DLD1 (cell line): ENCODE results near the gene HMCN2.
"Not testable (repeated sequence)": the region's sequence is repeated elsewhere in the genome, so short reads cannot be mapped to it uniquely, and the experiment has no call there.

Experiments used
- in situ Hi-C: cut with HindIII; loops from 2 replicates; pipeline ENCODE4 v1.10.0; 2017; ENCODE audit warnings: low sequenced_read_pairs

The HMCN2 gene

GRCh38 chr9:130387398-130387797, 121.8 kb downstream of the HMCN2 start:
- in situ Hi-C loops, result no loop called here

GRCh38 chr9:130387905-130388304, 122.3 kb downstream of the HMCN2 start:
- in situ Hi-C loops, result no loop called here

GRCh38 chr9:130390390-130390789, 124.8 kb downstream of the HMCN2 start:
- in situ Hi-C loops, result no loop called here

- in situ Hi-C loops, result no loop called here
Measured at GRCh38 chr9:130390986-130391385, 125.4 kb downstream of the HMCN2 start.

- in situ Hi-C loops, result no loop called here
Measured at GRCh38 chr9:130391866-130392265, 126.3 kb downstream of the HMCN2 start.

- in situ Hi-C loops, result no loop called here
Measured at GRCh38 chr9:130393681-130394071, 128.1 kb downstream of the HMCN2 start.

GRCh38 chr9:130394320-130394719, 128.8 kb downstream of the HMCN2 start:
- in situ Hi-C loops, result no loop called here

- in situ Hi-C loops, result no loop called here
Measured at GRCh38 chr9:130394814-130395470, 129.4 kb downstream of the HMCN2 start.

- in situ Hi-C loops, result no loop called here
Measured at GRCh38 chr9:130395810-130396435, 130.4 kb downstream of the HMCN2 start.

GRCh38 chr9:130396581-130396980, 131.0 kb downstream of the HMCN2 start:
- in situ Hi-C loops, result no loop called here

- in situ Hi-C loops, result no loop called here
Measured at GRCh38 chr9:130398487-130399240, 133.1 kb downstream of the HMCN2 start.

- in situ Hi-C loops, result no loop called here
Measured at GRCh38 chr9:130399768-130400167, 134.2 kb downstream of the HMCN2 start.

GRCh38 chr9:130400870-130401269, 135.3 kb downstream of the HMCN2 start:
- in situ Hi-C loops, result no loop called here

- in situ Hi-C loops, result not testable (repeated sequence)
Measured at GRCh38 chr9:130401742-130402141, 136.2 kb downstream of the HMCN2 start.

GRCh38 chr9:130402243-130402642, 136.7 kb downstream of the HMCN2 start:
- in situ Hi-C loops, result no loop called here

GRCh38 chr9:130402645-130403440, 137.3 kb downstream of the HMCN2 start:
- in situ Hi-C loops, result no loop called here

GRCh38 chr9:130405657-130406257, 140.2 kb downstream of the HMCN2 start:
- in situ Hi-C loops, result no loop called here

- in situ Hi-C loops, result no loop called here
Measured at GRCh38 chr9:130406278-130406895, 140.8 kb downstream of the HMCN2 start.

GRCh38 chr9:130407916-130408663, 142.5 kb downstream of the HMCN2 start:
- in situ Hi-C loops, result no loop called here

- in situ Hi-C loops, result no loop called here
Measured at GRCh38 chr9:130408669-130409068, 143.1 kb downstream of the HMCN2 start.
